ENCODE measurements around the gene HSF2BP. TPM values are rescaled to one million over a fixed set of nuclear protein-coding genes. Genes with fewer than 3 reads are reported as not detected.

The HSF2BP gene
- total RNA-seq, 4 donors from 2014 or later, result 0.39 to 0.97 TPM; not detected in 2

DNA sequence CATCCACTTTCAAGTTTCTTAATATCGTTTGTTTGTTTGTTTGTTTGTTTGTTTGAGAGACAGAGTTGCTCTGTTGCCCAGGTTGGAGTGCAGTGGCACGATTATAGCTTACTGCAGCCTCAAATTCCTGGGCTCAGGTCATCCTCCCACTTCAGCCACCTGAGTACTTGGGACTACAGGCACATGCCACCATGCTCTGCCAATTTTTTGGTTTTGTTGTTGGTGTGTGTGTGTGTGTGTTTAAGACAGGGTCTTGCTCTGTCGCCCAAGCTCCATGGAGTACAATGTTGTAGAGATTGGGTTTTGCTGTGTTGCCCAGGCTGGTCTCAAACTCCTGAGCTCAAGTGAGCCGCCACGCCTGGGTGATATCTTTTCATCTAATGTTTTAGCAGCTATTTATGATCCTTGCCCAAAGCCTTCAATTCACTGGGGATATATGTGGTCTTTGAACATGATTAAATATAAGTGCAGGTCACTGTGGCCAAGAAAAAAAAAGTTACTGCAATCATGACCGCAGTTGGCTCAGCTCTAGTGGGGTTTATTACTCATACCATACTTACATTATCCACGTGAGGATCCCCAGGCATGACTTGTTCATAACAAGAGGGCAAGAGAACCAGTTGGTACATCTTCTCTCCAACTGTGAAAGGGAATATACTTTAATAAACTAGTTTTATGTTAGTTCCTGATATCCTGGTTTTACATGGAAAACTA lies 8.1 kb upstream of the HSF2BP start:
- WGBS, 2 donors, result 80 to 86% methylated on average over 7 of the region's 7 CpGs
- intact Hi-C loops (cut with DNase I; ENCODE audit: low total_unique reads), result loop anchor here (10.0 kb wide), 2 partner anchors 57 to 117 kb away; partner anchors contain the start of gene RRP1
- no peak for TF ChIP-seq POLR2A (IDR thresholded peaks at IDR 0.05)
- TF ChIP-seq, protein P1, sequence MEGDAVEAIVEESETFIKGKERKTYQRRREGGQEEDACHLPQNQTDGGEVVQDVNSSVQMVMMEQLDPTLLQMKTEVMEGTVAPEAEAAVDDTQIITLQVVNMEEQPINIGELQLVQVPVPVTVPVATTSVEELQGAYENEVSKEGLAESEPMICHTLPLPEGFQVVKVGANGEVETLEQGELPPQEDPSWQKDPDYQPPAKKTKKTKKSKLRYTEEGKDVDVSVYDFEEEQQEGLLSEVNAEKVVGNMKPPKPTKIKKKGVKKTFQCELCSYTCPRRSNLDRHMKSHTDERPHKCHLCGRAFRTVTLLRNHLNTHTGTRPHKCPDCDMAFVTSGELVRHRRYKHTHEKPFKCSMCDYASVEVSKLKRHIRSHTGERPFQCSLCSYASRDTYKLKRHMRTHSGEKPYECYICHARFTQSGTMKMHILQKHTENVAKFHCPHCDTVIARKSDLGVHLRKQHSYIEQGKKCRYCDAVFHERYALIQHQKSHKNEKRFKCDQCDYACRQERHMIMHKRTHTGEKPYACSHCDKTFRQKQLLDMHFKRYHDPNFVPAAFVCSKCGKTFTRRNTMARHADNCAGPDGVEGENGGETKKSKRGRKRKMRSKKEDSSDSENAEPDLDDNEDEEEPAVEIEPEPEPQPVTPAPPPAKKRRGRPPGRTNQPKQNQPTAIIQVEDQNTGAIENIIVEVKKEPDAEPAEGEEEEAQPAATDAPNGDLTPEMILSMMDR (IDR thresholded peaks at IDR 0.05), result no peak
- DNase-seq (ENCODE audit: low spot score in 2 of 2), result peak in 1 of 2 donors; percentile 23
- H3K4me3 ChIP-seq (ENCODE audit: low read depth, poor library complexity, severe bottlenecking), result no peak overlapping the region

DNA sequence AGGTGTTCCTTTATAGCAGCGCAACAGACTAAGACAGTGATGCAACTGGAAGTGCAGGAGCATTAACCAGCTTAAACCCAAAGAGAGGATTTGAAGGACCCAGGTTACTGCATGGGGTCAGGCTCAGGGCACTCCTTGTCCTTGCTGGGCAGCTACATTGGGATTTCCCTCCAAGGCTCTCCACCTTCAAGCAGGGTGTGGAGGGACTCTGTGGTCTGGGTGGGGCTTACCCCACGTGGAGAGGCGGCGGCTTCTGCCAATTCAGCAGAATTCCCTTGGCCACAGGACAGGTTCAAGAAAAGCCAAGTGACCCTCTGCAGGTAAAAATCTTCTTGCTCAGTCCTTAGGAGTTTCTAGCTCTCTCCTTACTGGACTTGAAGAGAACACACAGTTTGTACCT lies 6.6 kb upstream of the HSF2BP start:
- 71 to 93% methylated on average over 4 of the region's 4 CpGs for WGBS, 2 donors
- intact Hi-C loops (cut with DNase I; ENCODE audit: low total_unique reads), result loop anchor here (10.0 kb wide), 2 partner anchors 59 to 119 kb away; partner anchors contain the start of gene RRP1
- TF ChIP-seq, protein P1 (IDR thresholded peaks at IDR 0.05), result no peak
- no peak for TF ChIP-seq POLR2A (IDR thresholded peaks at IDR 0.05)
- no peak overlapping the region for H3K4me3 ChIP-seq (ENCODE audit: low read depth, poor library complexity, severe bottlenecking)
- DNase-seq (ENCODE audit: low spot score in 2 of 2), result no peak

DNA sequence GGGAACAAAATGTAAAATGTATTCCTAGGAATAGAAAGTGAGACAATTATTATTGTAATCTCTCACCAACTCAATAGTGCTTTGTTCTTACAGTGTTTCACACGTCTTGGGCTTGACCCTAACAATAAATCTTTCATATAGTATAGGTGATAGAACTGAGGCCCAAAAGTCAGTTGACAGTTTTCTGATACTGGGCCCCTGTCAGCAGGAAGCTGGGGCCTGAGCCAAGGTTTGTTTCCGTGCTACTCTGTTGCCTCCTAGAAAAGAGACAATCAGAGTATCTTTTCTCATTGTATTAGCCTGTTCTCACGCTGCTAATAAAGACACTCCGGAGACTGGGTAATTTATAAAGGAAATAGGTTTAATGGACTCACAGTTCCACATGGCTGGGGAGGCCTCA lies 5.1 kb upstream of the HSF2BP start:
- peak in 1 of 2 donors; percentile 48 for DNase-seq (ENCODE audit: low spot score in 2 of 2)
- TF ChIP-seq, protein P1 (IDR thresholded peaks at IDR 0.05), result no peak
- no peak for TF ChIP-seq POLR2A (IDR thresholded peaks at IDR 0.05)
- no peak overlapping the region for H3K4me3 ChIP-seq (ENCODE audit: low read depth, poor library complexity, severe bottlenecking)
- WGBS, 2 donors, result 63 to 72% methylated on average over 4 of the region's 4 CpGs
- intact Hi-C loops (cut with DNase I; ENCODE audit: low total_unique reads), result loop anchor here (10.0 kb wide), 2 partner anchors 60 to 120 kb away; partner anchors contain the start of gene RRP1

DNA sequence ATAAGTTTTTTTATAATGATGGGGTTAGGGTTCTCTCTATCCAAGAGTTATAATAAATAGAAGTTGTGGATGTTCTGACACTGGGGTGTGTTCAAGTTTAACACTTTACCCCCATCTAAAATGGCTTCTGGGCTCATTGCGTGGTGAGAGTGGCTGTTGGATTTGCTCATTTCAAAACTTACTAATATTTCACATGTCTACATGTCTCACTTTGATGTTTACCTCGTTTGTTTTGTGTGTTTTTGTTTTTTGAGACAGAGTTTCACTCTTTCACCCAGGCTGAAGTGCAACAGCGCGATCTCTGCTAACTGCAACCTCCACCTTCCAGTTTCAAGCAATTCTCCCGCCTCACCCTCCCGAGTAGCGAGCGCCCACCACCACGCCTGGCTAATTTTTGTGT lies 3.7 kb upstream of the HSF2BP start:
- DNase-seq (ENCODE audit: low spot score in 2 of 2), result no peak
- intact Hi-C loops (cut with DNase I; ENCODE audit: low total_unique reads), result loop anchor here (10.0 kb wide), 2 partner anchors 62 to 122 kb away; partner anchors contain the start of gene RRP1
- no peak overlapping the region for H3K4me3 ChIP-seq (ENCODE audit: low read depth, poor library complexity, severe bottlenecking)
- WGBS, 2 donors, result 85 to 90% methylated on average over 9 of the region's 9 CpGs
- TF ChIP-seq, protein P1 (IDR thresholded peaks at IDR 0.05), result no peak
- TF ChIP-seq POLR2A (IDR thresholded peaks at IDR 0.05), result no peak

DNA sequence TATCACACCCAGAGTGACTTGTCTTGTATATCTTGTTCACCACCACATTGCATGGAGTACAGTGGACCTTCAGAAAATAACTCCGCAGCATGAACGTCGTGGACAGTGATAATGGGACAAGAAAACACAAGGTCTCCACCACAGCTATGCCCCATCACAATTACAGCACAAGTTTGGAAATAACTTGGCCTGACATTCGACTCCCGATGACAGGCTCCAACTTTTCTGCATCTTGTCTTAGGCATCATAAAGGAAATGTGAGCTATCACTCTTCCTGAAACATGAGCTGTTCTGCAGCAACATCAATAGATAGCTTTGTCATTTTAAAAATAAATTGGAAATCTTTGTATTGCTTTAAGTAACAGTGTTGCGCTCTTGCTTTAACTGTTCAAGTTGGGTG lies 3.0 kb upstream of the HSF2BP start:
- intact Hi-C loops (cut with DNase I; ENCODE audit: low total_unique reads), result loop anchor here (10.0 kb wide), 2 partner anchors 63 to 123 kb away; partner anchors contain the start of gene RRP1
- DNase-seq (ENCODE audit: low spot score in 2 of 2), result no peak
- 74 to 76% methylated on average over 6 of the region's 6 CpGs for WGBS, 2 donors
- no peak overlapping the region for H3K4me3 ChIP-seq (ENCODE audit: low read depth, poor library complexity, severe bottlenecking)
- no peak for TF ChIP-seq POLR2A (IDR thresholded peaks at IDR 0.05)
- TF ChIP-seq, protein P1 (IDR thresholded peaks at IDR 0.05), result no peak
